GM18909 (cell line): Measurements from ENCODE around the gene C11orf86.
"Not testable (repeated sequence)": the region's sequence is repeated elsewhere in the genome, so short reads cannot be mapped to it uniquely, and the experiment has no call there.

Experiments
- ATAC-seq: cut with Tn5 transposase; IDR thresholded peaks from one replicate; pipeline ENCODE4 v1.9.1; 2021; ENCODE audit warnings: mild to moderate bottlenecking; ENCODE audit not compliant: unreplicated experiment, poor library complexity

C11orf86 gene

DNA sequence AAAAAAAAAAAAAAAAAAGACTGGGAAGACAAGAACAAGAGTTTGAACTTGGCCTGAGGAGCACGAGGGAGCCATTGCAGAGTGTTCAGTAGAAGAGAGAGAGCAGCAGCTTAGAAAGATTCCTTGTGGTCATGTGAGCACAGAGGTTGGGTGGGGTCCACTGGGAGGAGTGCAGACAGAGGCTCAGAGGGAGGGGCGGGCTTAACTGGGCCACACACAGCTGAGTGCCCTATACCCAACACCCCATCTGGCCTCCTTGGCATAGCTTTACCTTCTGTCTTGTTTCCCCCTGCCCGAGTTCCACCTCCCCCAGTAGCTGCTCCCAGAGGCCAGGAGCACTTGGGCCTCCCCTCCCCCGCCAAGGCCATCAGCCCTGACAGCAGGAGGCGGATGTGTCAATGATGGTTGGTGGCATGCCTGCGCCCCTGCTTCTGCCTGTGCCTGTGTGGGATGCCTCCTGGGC, 12.1 kb downstream of the C11orf86 start:
- no peak for ATAC-seq

DNA sequence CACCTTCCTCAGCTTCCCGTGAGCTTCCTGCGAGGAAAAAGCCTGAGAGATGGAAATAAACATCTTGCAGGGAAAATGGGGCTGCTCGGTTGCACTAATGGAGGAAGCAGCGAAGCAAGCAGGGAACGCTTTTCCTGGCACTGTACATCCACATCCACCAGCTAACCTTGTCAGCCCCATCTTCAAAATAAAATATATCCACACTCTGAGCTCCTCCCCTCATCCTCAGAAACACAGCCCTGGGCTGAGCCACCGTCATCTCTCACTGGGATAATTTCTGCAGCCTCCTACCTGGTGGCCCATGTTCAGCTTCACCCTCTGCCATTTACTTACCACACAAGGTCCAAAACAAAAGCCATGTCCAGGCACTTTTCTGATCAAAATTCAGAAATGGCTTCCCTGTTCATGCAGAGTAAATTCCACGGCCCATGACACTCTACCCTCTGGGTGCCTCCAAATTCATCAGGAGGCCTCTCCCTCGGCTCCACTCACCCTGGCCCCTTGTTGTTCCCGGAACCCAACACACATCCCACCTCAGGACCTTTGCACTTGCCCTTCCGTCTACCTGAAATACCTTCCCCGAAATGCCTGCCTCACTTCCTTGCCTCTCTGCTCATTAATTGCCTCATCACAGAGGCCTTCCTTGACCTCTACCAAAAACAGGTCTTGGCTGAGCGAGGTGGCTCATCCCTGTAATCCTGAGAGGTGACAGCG, 13.0 kb downstream of the C11orf86 start:
- no peak for ATAC-seq

DNA sequence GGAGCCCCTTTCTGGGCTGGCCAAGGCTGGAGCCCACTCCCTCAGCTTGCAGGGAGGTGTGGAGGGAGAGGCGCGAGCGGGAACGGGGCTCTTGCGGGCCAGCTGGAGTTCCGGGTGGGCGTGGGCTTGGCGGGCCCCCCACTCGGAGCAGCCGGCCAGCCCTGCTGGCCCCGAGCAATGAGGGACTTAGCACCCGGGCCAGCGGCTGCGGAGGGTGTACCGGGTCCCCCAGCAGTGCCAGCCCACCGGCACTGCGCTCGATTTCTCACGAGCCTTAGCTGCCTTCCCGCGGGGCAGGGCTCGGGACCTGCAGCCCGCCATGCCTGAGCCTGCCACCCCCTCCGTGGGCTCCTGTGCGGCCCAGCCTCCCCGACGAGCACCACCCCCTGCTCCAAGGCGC, 13.6 kb downstream of the C11orf86 start:
- ATAC-seq = not testable (repeated sequence)

DNA sequence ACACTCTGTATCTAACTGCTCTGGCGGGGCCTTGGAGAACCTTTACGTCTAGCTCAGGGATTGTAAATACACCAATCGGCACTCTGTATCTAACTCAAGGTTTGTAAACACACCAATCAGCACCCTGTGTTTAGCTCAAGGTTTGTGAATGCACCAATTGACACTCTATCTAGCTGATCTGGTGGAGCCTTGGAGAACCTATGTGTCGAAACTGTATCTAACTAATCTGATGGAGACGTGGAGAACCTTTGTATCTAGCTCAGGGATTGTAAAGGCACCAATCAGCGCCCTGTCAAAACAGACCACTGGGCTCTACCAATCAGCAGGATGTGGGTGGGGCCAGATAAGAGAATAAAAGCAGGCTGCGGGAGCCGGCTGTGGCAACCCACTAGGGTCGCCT, 14.3 kb downstream of the C11orf86 start:
- ATAC-seq = not testable (repeated sequence)

DNA sequence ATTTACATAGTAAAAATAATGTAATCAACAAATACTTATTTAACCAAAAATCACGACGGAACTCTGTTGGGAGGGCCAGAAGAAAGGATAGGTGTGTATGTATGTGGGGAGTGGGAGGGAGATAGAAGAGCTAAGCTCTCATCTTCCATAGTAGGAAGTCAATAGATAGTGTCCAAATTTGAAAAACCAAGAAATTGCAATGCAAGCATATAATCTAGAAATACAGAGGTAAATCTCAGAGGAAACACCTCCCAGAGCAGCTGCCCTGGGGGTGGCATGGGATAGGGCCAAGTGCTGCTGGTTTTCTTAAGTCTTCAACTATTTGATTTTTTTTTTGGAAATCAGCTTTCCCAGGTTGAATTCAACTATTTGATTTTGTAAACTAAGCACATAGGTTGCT, 16.9 kb downstream of the C11orf86 start:
- no peak for ATAC-seq

GRCh38 chr11:66996609-66997273, 21.6 kb downstream of the C11orf86 start:
- ATAC-seq = no peak

DNA sequence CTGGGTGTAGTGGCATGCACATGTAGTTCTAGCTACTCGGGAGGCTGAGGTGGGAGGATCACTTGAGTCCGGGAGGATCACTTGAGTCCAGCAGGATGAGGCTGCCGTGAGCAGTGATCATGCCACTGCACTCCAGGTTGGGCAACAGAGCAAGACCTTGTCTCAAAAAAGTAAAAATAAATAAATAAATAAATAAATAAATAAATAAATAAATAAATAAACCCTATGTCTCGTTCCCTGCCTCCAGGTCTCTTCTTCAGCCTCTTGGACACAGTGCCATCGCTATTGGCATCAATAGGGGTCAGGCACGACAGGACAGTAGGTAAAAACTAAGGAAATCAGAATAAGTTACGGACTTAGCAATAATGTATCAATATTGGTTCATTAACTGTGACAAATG, 24.5 kb downstream of the C11orf86 start:
- ATAC-seq = no peak

- ATAC-seq = no peak
These were observed 26.2 kb downstream of the C11orf86 start for GRCh38 chr11:67001332-67001731.

GRCh38 chr11:67002297-67002913, 27.3 kb downstream of the C11orf86 start:
- ATAC-seq = no peak

- no peak for ATAC-seq
These were observed 27.9 kb downstream of the C11orf86 start for GRCh38 chr11:67002921-67003411.

- ATAC-seq = not testable (repeated sequence)
These were observed 30.1 kb downstream of the C11orf86 start for GRCh38 chr11:67005200-67005599.

DNA sequence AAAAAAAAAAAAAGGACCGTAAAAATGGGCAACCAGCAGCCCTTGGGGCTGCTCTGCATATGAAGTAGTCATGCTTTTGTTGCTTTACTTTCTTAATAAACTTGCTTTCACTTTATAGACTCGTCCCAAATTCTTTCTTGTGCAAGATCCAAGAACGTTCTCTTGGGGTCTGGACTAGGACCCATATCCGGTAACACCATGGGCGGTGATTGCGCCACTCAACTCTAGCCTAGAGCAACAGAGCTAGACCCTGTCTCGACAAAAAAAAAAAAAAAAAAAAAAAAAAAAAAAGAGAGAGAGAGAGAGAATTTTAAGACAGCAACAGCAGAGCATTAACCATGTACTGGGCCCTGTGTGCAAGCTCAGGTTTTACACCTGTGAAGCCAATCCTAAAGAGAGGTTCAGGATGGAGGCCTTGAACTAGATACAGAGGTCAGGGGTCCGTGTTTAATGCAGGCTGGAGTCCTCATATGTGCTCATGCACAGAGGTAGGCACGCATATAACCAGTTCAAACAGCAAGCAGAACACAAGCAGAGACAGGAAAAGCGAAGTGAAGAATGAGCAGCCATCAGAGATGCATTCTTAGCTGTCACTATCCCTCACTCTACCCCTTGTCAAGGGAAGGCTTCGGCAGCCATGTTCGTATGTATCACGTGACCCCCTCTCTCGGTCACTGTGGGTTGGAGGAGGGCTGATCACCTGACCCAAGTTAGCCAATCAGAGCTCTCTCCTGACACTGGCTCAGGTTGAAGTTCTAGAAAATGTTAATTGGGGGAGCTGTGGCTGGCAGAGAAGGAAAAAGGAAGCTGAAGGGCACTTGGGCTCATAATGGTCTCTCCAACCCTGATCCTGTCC, 31.2 kb downstream of the C11orf86 start:
- ATAC-seq = no peak

DNA sequence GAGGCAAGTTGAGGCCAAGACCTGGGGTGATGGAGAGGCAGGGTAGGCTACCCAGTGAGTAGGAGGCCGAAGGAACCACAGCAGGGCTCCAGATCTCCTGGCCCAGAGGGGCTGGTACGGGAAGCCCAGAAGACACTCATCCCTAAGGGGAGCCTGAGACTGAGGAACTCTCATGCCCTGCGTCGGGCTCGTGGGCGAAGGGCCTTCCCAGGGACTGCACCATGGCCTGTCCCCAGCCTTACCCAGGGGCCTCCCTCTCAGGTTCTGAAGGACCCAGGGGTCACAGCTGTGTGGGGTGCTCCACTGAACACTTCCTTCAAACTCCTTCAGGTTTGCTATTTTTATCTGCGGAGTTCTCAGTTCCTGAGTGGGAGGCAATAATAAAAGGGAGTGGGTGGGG, 32.0 kb downstream of the C11orf86 start:
- ATAC-seq = no peak

DNA sequence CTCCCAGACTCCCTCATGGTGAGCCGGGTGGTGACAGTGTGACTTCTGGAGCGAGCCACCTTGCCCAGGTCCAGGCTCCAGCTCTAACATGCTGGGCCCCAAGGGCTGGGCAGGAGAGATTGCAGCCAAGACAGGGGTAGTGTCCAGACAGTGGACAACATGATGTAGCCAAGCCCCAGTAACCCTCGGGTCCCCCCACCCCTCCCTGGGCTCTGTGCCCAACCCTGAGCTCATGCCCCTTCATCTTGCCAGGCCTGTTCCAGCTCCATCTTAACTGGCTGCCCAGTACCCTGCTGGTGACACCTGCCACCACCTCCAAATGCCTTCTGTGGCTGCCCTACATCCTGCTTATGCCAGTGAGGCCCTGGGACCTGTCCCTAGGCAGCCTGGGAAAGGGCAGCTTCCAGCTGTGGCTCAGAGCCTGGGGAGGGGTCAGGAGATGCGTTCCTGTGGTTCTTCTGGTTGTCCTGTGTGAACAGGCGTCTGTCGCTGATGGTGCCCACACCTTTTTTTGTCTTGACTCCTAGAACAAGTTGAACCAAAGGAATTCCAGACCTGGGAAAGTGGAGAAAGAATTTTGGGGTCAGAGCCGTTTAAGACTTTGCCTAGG, 35.3 kb downstream of the C11orf86 start:
- no peak for ATAC-seq

- ATAC-seq = no peak
These were observed 38.5 kb downstream of the C11orf86 start for GRCh38 chr11:67013511-67014045.

DNA sequence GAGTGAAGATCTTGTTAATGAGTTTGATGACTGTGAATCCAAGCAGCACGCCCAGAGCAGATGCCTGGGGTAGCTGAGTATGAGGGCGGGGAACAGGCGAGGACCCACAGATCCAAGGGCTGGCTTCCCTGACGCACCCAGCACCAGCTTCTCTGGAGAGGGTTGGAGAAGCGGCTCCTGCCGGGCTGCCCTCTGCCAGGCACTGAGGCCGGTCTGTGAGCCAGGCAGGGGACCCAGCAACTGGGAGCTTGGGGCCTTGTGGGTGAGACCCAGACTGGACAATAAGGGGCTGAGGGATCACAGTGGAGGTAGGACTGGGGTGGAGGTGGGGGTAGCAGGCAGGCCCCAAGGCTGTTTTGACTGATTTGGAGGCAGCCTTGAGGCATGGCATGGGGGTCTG, 39.2 kb downstream of the C11orf86 start:
- ATAC-seq = no peak

DNA sequence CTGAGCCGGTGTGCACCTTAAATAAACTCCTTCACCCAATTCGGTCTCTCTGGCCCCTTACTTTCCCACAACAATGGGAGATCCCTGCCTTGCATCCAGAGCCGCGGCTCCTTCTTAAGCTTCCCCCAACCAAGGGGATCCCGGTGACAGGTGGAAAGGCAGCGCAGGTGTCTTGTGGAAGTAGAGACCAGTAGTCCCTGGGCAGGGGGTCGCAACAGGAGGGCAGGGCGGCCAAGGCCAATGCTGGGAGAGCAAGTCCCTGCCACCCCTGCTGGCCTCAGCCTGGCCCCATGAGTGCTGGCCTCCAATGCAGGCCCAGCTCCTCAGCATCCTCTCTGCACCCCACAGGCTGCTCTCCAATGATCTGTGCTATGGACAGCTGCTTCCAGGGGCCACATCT, 39.9 kb downstream of the C11orf86 start:
- no peak for ATAC-seq

- no peak for ATAC-seq
These were observed 41.4 kb downstream of the C11orf86 start for GRCh38 chr11:67016550-67016949.

GRCh38 chr11:67020949-67021348, 45.8 kb downstream of the C11orf86 start:
- ATAC-seq = no peak
